K562 (cell line): ENCODE results near the gene UTP15. TPM values are rescaled to one million over a fixed set of nuclear protein-coding genes. Genes with fewer than 3 reads are reported as not detected.

Experiments used
- ATAC-seq: fragments of 200-7000 bp; cut with Tn5 transposase; 3 replicates; pipeline ENCODE4 v1.9.1; 2020; ENCODE audit warnings: moderate library complexity
- BruUV-seq: library from RNA; stranded (reverse); fragments of 400-500 nt; replicated peaks from 2 replicates; lab custom pipeline; 2021; lab: Mats Ljungman, UMichigan
- CTCF ChIA-PET: fragments of 300-600 bp; formaldehyde crosslinking; extraction: SDS; loops from one replicate; lab custom pipeline; 2021; ENCODE audit warnings: low intra/inter-chr PET ratio; lab: Yijun Ruan, JAX
- POLR2A ChIA-PET: fragments of 300-600, 350-650 bp; sonication (Branson Sonifier 250); formaldehyde crosslinking; extraction: SDS; loops from one replicate; lab custom pipeline; 2021; ENCODE audit warnings: antibody characterized with exemption, inconsistent platforms; lab: Yijun Ruan, JAX
- DNase-seq, 4 experiments: peaks; one replicate each; pipeline versions ENCODE4 v3.0.0 to v3.0.0-alpha.2; 2011 to 2018; ENCODE audit warnings: low spot score in 3 of 4, mixed read lengths in 3 of 4; ENCODE audit errors: extremely low read depth in 1 of 4
- FAIRE-seq: peaks from 2 replicates; lab custom pipeline; 2011; peaks lifted over from hg19 to GRCh38; lab: Jason Lieb, UNC
- H2AFZ ChIP-seq: 2 replicates; pipeline ENCODE4 v1.6.0; 2011; ENCODE audit warnings: low read depth, low read length, control low read depth, inconsistent platforms
- H3K27ac ChIP-seq: fragments of 200-600 bp; 3 replicates; pipeline ENCODE4 v1.8.0; 2011; ENCODE audit warnings: low read depth, mild to moderate bottlenecking, control low read depth, inconsistent platforms, low read length, moderate library complexity, mixed read lengths; ENCODE audit errors: extremely low read depth
- H3K27me3 ChIP-seq, 2 experiments: fragments of 300-600 bp in 1 of 2; 2 replicates in 1 of 2; 3 replicates in 1 of 2; pipeline versions ENCODE4 v1.6.0 to v1.8.0; 2011; ENCODE audit warnings: inconsistent platforms in 2 of 2, low read length in 2 of 2, mild to moderate bottlenecking in 1 of 2, mixed read lengths in 1 of 2, moderate library complexity in 1 of 2; ENCODE audit not compliant: control insufficient read depth in 2 of 2, insufficient read depth in 2 of 2
- H3K36me3 ChIP-seq: fragments of 300-600 bp; 3 replicates; pipeline ENCODE4 v1.8.0; 2011; ENCODE audit warnings: mild to moderate bottlenecking, low read length, inconsistent platforms; ENCODE audit not compliant: control insufficient read depth, insufficient read depth
- H3K4me1 ChIP-seq, 2 experiments: fragments of 200-600 bp in 1 of 2; replicated peaks in 1 of 2; 2 replicates in 1 of 2; 3 replicates in 1 of 2; pipeline versions ENCODE4 v1.5.1 to v1.8.0; 2011; ENCODE audit warnings: inconsistent platforms in 2 of 2, low read length in 2 of 2, mild to moderate bottlenecking in 1 of 2, mixed read lengths in 1 of 2, moderate library complexity in 1 of 2; ENCODE audit not compliant: control insufficient read depth in 2 of 2, insufficient read depth in 2 of 2
- H3K4me2 ChIP-seq: 2 replicates; pipeline ENCODE4 v1.6.1; 2011; ENCODE audit warnings: low read length, control low read depth, inconsistent platforms, mixed read lengths; ENCODE audit not compliant: insufficient read depth
- H3K4me3 ChIP-seq: fragments of 200-600 bp; sonication (generic), shearing (Covaris generic); 2 replicates; pipeline ENCODE4 v1.5.1; 2016; ENCODE audit warnings: control low read depth, inconsistent platforms
- H3K79me2 ChIP-seq: fragments of 200-600 bp; 3 replicates; pipeline ENCODE4 v1.8.0; 2011; ENCODE audit warnings: low read length, inconsistent platforms; ENCODE audit not compliant: control insufficient read depth, insufficient read depth
- H3K9ac ChIP-seq, 2 experiments: 2 replicates each; pipeline versions ENCODE4 v1.6.0 to v1.6.1; 2011; ENCODE audit warnings: low read depth in 2 of 2, low read length in 2 of 2, control low read depth in 1 of 2, inconsistent platforms in 1 of 2, mild to moderate bottlenecking in 1 of 2, mixed read lengths in 1 of 2; ENCODE audit not compliant: insufficient read depth in 1 of 2
- H3K9me1 ChIP-seq: one replicate; pipeline ENCODE4 v1.6.0; 2011; ENCODE audit warnings: inconsistent platforms, mild to moderate bottlenecking, low read length, moderate library complexity; ENCODE audit not compliant: control insufficient read depth, insufficient read depth
- H3K9me3 ChIP-seq: replicated peaks from 2 replicates; pipeline ENCODE4 v1.5.1; 2011; ENCODE audit warnings: low read depth, low read length, inconsistent platforms; ENCODE audit not compliant: control insufficient read depth, insufficient read depth
- H4K20me1 ChIP-seq: replicated peaks from 2 replicates; pipeline ENCODE4 v1.6.1; 2011; ENCODE audit warnings: low read length, inconsistent platforms, mixed read lengths; ENCODE audit not compliant: control insufficient read depth, insufficient read depth
- HBP1 ChIP-seq: fragments of 450-650 bp; formaldehyde crosslinking; IDR thresholded peaks from 2 replicates; pipeline ENCODE4 v1.4.0; 2022; ENCODE audit warnings: missing genetic modification characterization
- HDAC2 ChIP-seq: fragments of 450-650 bp; IDR thresholded peaks from 2 replicates; pipeline ENCODE4 v1.6.1; 2016; ENCODE audit warnings: mild to moderate bottlenecking
- MLX ChIP-seq, 2 experiments: fragments of 450-650 bp in 1 of 2; sonication (generic) in 1 of 2; formaldehyde crosslinking; conservative IDR thresholded peaks; 2 replicates each; pipeline versions ENCODE4 v1.4.0 to v1.8.1; 2020 to 2022; ENCODE audit warnings: mild to moderate bottlenecking in 1 of 2, missing genetic modification reagents in 1 of 2
- NKRF ChIP-seq: fragments of 450-650 bp; IDR thresholded peaks from 2 replicates; pipeline ENCODE4 v1.6.1; 2016; ENCODE audit warnings: borderline replicate concordance
- TSC22D4 ChIP-seq: fragments of 450-650 bp; IDR thresholded peaks from 2 replicates; pipeline ENCODE4 v1.6.1; 2016; ENCODE audit warnings: missing genetic modification characterization, missing biosample characterization, control low read depth
- ZNF24 ChIP-seq: fragments of 450-650 bp; IDR thresholded peaks from 2 replicates; pipeline ENCODE4 v1.6.1; 2016
- ZSCAN29 ChIP-seq: fragments of 450-650 bp; IDR thresholded peaks from 2 replicates; pipeline ENCODE4 v1.6.1; 2017
- WGBS: fragments of 100-300 bp; shearing (Covaris generic); methylation state at CpG from one replicate; pipeline ENCODE4 v1.1.6; 2016; ENCODE audit warnings: low coverage, mixed read lengths; ENCODE audit not compliant: insufficient coverage; ENCODE audit errors: missing lambda C conversion rate; 5-methylcytosine and 5-hydroxymethylcytosine counted together
- in situ Hi-C: fragments of 300-500 bp; cut with MboI; formaldehyde crosslinking; loops from 4 replicates; pipeline ENCODE4 v1.15.0; 2018; ENCODE audit warnings: inconsistent platforms, mixed read lengths
- intact Hi-C: fragments of 100-400 bp; cut with micrococcal nuclease; formaldehyde crosslinking; loops from 2 replicates; pipeline ENCODE4 v1.14.2; 2022
- polyA plus RNA-seq, 8 experiments: library from polyadenylated mRNA; depleted of rRNA in 4 of 8; stranded (reverse) in 5 of 8; unstranded in 3 of 8; fragments of >200 nt; fragmentation: Nextera tagmentation in 2 of 8; fragmentation: Illumina TruSeq in 1 of 8; extraction: Ambion mirVana in 2 of 8; extraction: Trizol in 1 of 8; gene quantifications; 2 replicates each; pipeline versions ENCODE4 v1.2.1 to v1.2.3, GENCODE V29; 2011 to 2014; ENCODE audit warnings: inconsistent platforms in 1 of 8, missing spikeins in 1 of 8
- total RNA-seq, 7 experiments: library from RNA; depleted of rRNA in 6 of 7; stranded (reverse); fragments of >200 nt in 6 of 7; fragmentation: Illumina TruSeq in 2 of 7; extraction: Trizol in 2 of 7; gene quantifications; 2 replicates each; pipeline versions ENCODE4 v1.2.1 to v1.2.3, GENCODE V29; 2011 to 2021; ENCODE audit warnings: low replicate concordance in 1 of 7

The UTP15 gene
- total and polyA plus RNA-seq, 9 of the 15 experiments (the other 6 are each of a cell fraction or from before 2014, with no cell fraction given) = 28.1 to 49.3 (median 37.0) TPM

- DNase-seq (no peak), FAIRE-seq (peak; percentile 6), ATAC-seq (peak; percentile 51)
- CTCF ChIA-PET = no interaction called here
- Histone ChIP-seq H3K4me2 (peak overlapping the region; percentile 95), H3K9me3 (no peaks in the 10 kb centered on the region), H2AFZ (peak overlapping the region; percentile 98), H3K79me2 (peaks cover 71% of the 10 kb centered on the region), H3K27ac (peak overlapping the region; percentile 78), H3K9me1 (no peaks in the 10 kb centered on the region), H3K4me3 (peak overlapping the region; percentile 90), H3K36me3 (peaks cover 47% of the 10 kb centered on the region), H3K27me3 (no peaks in the 10 kb centered on the region), H3K4me1 (peaks cover 0 to 3% of the 10 kb centered on the region in 2 experiments; a peak in 2 of 5 replicates), H4K20me1 (no peaks in the 10 kb centered on the region), H3K9ac (peak overlapping the region; percentile 90 to 96)
- TSS peak; percentile 76 for BruUV-seq
- TF ChIP-seq NKRF (no peak; the same call in 1 of the 2 replicates), ZSCAN29 (no peak), MLX (CRISPR knock-in tag; conservative IDR thresholded peaks at IDR 0.05) (no peak), ZNF24 (no peak), HDAC2 (peak; percentile 2; the same call in 1 of the 2 replicates), TSC22D4 (tag) (no peak), HBP1 (no peak)
- intact Hi-C loops = loop anchor here (1.0 kb wide), 1 partner anchor 47 kb away; no protein-coding TSS in a partner anchor
- in situ Hi-C loops = no loop called here
- 1% methylated on average over 8 of the region's 8 CpGs for WGBS
- POLR2A ChIA-PET = no interaction called here
These were observed 515 bp downstream of the UTP15 start for GRCh38 chr5:73565969-73566547.
